DND-41 (cell line): Measurements from ENCODE around the gene CABLES2.

Experiments
- CTCF ChIP-seq: IDR thresholded peaks from 2 replicates; pipeline ENCODE4 v1.5.1; 2012; ENCODE audit warnings: borderline replicate concordance, low read length, moderate library complexity, mild to moderate bottlenecking; ENCODE audit not compliant: poor library complexity, severe bottlenecking; ENCODE audit errors: extremely low read depth
- EZH2 ChIP-seq: IDR thresholded peaks from 3 replicates; pipeline ENCODE4 v1.6.1; 2012; ENCODE audit warnings: borderline replicate concordance, low read depth, mild to moderate bottlenecking, moderate library complexity, low read length, inconsistent platforms; ENCODE audit not compliant: severe bottlenecking

DNA sequence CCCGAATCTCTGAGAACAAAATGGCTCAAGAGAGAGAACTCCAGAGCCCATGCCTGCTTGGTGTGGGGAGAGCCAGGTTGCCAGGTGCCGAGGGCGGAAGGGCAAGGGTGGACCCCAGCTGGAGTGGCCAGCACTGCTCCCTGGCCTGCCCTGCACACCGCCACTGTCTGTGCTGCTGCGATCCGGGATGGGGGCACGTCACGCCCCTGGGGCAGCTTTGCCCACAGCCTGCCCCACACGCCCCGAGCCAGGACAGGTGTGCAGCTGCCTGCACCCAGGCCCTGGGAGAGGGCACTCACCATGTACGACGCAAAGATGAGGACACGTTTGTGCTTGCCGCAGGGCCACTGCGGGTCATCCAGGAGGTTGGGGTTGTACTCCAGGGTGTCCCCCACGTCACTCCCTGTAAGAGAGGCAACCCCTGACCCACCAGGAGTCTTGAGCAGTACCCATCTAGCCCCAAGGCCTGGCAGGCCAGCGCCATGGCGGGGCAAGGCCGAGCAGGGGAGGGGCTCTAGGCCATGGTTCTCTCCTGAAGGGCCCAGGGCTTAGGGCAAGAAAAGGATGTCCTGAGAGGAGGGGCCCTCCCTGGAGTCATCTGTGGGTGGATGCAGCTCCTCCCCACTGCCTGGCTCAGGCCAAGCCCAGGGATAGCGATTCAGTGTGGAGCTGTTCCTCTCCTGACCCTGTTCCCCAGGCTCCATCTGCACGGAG is 14.3 kb downstream of the CABLES2 start:
- TF ChIP-seq CTCF (no peak), EZH2 (no peak)
